Activated CD4-positive, alpha-beta T cell treated with anti-CD3 and anti-CD28 coated beads, Interleukin-2, Interleukin-4, amounts not matched to agents 100 ng/mL and 50 ng/mL, durations not matched to agents 16 hours and 8 hours (primary cell): ENCODE measurements around the gene YPEL3.

Source experiments
- DNase-seq: peaks from one replicate; pipeline ENCODE4 v3.0.0-alpha.2; 2020; ENCODE audit warnings: low spot score

Gene YPEL3

DNA sequence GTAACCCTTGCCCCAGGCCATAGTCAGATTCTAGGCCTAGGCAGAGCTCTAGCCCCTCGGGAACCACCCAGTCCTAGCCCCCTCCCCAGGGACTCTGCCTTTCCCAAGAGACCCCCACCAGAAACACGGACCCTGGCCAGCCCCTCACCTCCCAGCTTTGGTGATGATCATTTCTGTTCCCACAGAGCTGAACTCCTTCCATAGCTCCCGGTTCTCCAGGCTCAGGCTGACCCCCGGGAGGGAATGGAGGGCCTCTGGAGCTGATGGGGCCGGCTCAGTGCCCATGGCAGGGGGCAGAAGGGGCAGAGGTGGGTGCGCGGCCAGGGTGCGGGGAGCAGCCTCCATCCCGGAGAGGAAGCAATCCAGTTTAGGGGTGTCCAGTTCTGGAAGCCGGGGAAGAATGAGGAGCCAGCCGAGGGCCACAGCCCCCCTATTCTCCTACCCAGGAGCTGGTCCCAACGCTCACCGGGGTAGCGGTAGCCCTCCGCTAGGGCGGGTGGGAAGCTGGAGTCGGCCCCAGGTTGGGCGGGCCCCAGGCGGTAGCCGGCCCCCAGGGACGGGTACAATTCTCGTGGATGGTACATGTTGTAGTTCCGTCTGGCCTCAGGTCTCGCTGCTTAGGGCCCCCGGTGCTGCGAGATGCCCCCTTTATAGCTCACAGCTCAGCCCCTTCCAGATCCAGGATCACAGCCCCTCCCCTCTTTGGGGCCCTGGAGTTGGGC is 5.2 kb downstream of the YPEL3 start:
- no peak for DNase-seq

DNA sequence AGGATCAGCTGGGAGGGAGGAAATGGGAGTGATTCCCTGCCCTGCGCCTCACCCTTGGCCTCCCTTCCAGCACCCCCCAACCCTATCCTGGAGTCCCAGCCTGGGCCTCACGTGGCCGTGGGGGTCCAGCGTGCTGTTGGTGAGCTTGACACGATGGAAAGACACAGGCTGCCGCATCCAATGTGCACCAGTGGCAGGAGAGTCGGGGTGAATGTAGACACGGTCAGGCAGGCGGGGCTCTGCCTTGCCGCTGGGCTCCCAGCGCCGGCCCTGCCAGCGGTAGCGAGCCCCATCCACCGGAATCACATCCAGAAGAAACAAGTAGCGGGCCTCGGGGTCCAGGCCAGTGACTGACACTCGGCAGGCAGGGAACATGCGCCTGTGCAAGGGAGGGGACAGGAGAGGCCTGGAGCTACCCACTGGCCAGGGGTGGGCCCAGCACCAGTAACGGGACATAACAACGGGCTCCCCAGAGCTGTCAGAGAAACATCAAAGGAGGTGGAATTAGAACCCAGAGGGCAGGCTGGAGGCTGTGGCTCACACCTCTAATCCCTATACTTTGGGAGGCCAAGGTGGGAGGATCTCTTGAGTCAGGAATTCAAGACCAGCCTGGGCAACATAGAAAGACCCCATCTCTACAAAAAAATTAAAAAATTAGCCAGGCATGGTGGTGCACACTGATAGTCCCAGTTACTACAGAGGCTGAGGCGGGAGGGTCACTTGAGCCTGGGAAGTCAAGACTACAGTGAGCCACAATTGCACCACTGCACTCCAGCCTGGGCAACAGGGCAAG is 7.0 kb downstream of the YPEL3 start:
- no peak for DNase-seq

DNA sequence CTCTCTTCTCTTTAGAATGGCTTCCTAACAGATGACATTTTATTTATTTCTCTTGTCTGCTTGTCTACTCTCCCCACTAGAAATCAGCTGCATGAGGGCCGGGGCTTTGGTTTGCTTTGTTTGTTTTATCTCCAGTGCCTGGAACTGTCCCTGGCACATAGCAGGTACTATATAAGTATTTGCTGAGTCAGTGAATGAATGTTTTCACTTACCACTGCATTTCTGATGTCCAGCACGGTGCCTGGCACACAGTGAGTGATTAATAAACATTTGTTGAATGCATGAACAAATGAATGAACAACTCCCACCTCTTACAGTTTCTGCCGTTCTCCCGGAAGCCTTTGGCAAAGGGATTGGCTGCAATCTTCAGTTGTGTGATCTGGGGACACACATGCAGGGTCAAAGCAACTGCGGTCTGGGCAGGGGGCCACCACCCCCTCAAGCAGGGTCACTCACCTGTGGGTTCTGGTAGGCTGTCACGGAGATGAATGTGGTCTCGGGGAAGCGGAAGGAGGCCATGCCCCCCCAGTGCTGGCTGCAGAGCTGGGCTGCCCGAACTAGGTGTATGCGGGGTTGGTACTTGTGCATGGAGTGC is 7.7 kb downstream of the YPEL3 start:
- no peak for DNase-seq

DNA sequence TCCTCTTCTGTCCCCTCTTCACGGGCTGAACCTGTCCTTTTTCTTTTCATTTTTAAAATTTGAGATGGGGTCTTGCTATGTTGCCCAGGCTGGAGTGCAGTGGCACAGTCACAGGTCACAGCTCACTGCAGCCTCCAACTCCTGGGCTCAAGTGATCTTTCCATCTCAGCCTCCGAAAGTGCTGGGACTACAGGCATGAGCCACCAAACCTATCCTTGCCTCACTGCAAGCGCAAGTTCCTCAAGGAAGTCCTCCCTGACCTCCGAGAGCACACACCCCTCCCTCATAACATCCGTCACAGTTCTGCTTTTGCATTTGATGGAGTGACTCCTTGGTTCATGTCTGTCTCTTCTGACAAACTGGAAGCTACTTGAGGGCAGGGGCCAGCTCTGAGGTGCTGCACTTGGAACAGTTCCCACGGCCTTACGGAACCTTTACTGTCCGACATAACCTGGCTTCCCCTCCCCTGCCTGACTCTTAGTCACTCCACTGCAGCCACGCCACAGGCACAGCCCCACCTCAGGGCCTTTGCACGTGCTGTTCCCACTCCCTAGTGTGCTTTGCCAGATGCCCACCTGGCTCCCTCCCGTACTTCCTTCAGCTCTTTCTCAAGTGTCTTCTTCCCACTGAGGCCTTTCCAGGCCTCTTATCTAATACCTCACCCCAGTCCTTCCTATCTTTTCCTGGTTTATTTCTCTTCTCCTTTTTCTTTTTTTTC is 8.7 kb downstream of the YPEL3 start:
- no peak for DNase-seq

DNA sequence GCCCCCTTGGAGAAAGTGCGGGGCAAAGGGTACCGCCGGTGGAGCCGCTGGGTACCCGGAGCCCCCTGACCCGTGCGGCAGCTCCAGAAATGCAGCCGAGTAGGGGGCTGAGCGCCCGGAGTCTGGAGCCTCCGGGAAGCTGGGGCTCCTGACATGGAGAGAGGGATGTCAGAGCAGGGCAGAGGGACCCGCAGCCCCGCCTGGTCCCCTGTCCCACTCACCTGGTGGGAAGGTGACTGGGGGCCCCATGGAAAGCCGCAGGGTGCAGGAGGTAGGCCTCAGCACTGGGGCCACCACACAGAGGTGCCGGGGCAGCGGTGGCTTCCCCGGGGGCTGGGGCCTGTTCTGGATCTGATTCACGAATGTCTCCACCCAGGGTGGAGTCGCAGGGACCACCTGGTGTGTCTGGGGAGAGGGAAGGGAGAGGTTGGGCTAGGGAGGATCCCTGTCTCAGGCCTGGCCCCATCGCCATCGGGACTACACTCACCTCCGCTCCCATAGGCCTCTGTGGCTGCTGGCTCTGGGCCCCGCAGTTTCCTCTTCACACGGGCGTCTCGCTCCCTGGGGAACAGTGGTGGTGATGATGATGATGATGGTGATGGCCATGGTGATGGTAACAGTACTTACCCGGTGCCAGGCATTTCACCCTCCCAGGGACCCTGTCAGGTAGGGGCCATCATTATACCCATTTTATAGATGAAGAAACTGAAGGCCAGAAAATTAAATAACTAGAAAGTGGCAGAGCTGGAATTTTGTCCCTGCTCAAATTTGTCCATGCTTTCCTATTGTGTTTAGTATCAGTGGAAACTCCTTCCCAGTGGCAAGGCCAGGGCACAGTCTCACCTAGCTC is 9.5 kb downstream of the YPEL3 start:
- no peak for DNase-seq

DNA sequence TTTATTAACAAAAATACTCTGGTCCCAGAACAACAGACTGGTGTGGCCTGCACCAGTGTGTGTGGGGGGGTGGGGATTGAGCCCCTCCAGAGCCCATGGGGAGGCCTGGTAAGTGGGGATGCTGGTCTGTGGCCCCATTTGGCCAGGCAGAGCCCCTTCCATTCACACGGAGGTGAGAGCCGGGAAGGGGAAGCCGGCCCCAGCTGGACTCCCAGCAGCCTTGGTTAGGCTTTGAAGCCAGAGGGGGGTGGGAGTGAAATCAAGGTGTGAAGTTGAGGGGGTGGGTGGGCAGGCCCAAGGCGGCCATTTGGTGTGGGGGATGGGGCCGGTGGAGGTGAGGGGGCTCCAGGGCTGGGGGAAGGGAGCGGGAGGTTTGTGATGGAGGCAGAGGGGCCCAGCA is 10.2 kb downstream of the YPEL3 start:
- no peak for DNase-seq

DNA sequence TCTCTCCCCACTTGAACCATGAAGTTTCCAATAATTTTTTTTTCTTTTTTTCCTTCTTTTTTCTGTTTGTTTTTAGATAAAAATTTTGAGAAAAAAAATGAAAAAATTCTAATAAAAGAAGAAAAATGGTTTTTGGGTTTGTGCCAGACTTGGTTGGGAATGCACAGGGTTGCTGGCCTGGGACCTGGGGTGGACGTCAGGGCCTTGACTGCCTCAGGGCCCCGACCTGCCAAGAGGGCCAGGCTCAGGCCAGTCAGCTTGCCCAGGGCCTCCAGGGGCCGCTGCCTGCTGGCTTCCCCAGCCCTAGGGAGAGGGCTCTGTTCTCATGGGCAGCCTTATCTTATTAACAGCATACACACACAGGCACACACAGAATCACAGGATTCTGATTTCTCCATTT is 10.8 kb downstream of the YPEL3 start:
- DNase-seq, result no peak

DNA sequence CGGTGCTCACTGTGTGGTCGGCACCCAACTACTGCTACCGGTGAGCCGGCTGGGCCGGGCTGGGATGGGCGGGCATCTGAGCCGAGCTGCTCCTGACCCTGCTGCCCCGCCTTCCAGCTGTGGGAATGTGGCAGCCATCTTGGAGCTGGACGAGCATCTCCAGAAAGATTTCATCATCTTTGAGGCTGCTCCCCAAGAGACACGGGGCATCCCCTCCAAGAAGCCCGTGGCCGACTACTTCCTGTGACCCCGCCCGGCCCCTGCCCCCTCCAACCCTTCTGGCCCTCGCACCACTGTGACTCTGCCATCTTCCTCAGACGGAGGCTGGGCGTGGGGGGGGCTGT is 11.2 kb downstream of the YPEL3 start:
- no peak for DNase-seq

DNA sequence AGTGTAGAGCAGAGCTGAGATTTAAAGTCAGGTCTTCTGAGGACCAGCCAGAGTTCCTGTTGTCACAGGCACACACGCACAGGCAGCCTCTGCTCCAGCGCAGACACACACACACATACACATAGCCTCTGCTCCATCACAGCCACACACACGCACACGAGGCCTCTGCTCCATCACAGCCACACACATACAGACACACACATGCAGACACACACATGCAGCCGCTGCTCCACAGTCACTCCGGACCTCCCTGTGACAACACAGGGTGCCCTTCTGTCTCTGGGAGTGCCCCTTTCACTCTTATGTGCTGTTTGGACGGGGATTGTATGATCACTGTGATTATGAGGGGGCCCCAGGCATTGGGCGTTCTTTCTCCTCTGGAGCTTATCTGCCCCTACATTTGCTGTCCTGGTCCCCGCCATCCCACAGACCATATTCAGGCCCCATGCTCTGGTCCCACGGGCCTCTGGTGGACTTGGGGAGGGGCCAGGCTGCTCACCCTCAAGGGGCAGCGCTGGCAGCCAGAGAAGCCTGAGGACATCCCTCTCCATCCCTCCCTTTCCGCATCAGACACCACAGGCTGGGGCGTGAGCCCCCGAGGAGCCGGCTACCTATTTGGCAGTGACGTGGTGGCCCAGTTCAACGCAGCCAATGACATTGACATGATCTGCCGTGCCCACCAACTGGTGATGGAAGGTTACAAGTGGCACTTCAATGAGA is 11.8 kb downstream of the YPEL3 start:
- no peak for DNase-seq

DNA sequence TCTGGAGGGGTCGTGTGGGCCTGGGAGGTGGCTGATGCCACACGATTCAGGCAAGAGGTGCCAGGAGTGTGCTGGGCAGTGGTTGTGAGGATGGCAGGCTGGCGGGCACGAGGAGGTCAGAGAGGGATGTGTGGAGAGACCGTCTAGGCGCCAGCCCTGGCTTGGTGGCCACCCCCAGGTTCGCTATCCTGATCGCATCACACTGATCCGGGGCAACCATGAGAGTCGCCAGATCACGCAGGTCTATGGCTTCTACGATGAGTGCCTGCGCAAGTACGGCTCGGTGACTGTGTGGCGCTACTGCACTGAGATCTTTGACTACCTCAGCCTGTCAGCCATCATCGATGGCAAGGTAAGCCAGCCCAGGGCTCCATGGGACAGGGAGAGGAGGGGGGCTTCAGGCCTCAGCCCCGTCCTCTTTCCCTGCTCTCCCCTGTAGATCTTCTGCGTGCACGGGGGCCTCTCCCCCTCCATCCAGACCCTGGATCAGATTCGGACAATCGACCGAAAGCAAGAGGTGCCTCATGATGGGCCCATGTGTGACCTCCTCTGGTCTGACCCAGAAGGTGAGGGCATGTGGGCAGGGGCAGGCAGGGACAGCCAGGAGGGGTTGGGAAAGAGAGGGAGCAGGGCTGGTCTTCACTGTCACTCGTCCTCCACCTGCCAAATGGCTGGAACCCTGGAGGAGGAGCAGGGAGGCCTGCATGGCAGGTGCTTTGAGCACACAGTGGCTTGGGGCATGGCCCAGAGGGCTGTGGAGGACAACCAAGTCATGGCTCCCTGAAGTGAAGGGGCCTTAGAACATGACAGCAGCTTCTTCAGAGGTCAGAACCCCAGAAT is 12.6 kb downstream of the YPEL3 start:
- DNase-seq, result no peak

DNA sequence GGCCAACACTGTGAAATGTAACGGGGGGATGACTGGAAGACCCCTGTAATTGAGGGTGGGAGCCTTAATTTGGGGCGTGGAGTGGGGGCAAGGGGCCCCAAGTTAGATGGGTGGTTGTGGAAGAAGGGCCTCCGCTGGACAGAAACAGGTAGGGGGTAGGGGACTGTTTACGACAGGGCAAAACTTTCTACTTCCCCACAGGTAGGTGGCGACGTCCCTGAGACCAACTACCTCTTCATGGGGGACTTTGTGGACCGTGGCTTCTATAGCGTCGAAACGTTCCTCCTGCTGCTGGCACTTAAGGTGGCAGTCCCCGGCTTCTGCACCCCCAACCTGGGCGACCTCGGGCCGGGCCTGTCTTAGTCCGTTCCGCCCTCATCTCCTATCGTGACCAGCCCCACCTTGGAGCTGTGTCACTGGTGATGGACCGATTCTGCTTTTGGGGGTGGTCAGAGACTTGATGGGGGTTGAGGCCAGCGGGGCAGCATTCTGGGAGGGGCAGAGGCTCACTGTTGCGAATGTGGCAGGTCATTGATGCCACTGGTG is 13.4 kb downstream of the YPEL3 start:
- DNase-seq, result no peak

DNA sequence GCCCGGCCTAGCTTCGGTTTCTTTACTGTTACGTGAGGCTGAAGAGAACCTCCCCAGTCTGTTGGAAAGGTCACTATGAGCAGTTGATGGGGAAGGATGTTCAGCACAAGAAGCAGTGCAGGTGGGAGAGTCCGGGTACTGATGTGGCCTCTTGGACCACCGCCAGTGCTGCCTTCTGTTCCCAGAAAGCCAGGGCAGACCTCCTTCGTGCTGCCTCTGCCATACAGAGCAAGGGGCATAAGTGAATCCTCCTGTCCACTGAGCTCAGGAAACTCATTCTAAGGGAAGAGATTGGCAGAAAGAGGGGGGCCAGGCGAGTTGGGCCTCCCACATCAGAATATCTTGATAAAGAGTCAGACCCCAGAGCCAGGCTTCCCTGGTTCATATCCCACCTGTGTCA is 16.5 kb downstream of the YPEL3 start:
- no peak for DNase-seq

DNA sequence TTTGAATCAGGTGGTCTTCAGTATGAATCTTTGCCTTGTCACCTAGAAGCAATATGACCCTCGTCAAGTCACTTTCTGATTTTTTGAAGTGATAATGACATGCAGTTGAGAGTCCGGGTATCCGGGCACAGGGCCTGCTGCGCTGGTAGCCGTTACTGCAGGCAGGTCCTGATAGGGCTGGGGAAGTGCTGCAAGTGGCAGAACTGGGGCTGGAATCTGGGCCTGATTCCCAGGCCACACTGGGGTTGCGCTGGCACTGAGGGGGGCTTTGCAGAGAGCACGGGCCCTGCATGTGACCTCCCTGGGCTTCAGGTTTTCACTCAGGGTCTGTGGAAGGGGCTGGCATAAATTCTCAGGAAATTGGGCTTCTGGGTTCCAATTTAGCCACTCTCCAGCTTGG is 17.3 kb downstream of the YPEL3 start:
- no peak for DNase-seq

DNA sequence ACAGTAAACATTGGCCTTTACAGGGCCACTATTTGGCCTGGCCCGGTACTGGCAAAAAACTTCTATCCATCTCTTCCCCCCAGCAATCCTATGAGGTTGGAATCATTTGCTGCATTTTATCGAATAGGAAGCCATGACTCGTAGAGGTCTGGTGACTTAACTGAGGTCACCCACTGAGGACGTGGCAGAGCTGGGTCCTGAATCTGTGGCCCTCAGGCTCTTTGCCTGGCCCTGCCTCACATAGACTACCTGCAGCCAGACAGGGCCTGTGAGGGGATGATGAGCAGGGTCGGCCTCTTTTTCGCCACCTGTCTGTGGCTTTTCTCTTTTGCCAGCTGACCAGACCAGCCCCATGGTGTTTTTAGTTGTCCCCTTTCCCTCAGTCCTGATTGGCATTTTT is 18.4 kb downstream of the YPEL3 start:
- DNase-seq, result no peak

DNA sequence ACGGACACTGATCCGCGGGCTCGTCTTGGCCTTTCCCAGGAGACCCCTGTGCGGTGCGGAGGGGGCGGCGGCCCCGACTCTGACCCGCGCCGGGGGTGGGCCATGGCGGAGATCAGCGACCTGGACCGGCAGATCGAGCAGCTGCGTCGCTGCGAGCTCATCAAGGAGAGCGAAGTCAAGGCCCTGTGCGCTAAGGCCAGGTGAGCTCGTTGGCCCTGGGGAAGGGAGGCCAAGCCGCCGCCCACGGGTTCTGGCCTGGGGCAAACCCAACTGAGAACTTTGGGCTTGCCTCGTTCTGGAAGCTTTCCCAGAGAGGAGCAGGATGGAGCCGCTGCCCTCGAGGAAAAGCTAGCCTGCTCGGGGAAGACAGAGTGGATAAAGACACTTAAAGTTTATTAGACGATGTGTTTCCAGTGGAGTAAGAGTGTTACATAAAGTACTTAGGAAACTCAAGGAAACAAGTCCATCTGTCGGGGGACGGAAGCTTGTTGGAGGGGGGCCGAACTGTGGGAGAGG is 19.7 kb downstream of the YPEL3 start:
- no peak for DNase-seq

DNA sequence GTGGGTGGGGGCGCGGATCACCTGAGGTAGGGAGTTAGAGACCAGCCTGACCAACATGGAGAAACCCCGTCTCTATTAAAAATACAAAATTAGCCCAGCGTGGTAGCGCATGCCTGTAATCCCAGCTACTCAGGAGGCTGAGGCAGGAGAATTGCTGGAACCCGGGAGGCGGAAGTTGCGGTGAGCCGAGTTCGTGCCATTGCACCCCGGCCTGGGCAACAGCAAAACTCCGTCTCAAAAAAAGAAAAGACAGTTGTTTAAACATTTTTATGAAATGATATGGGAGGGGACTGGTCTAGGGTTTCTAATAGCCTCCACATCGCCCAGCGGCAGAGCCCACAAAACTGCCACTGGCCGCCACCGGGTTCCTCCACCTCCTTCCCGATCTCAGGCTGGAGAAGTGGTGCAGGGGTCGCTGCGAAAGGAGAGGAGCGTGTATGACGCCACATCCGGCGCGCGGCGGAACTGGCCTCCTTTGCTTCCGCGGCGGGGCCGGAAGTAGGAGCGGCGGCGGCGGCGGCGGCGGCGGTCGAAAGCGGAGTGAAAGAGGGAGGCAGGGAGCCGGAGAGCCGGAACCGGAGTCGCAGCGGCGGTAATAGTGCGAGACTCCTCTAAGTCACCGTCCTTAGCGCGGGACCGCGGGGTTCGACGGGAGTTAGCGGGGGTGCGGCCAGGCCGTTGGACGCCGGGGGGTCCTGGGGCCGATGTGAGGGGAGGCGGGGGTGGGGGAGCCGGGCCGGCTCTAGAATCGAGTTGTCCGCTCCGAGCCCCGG is 20.3 kb downstream of the YPEL3 start, which contains the start of gene PPP4C:
Gene PPP4C, plus strand, starts transcription at position 492 of the 773 bp plus-strand sequence. CDS start 384 bp downstream, outside the sequence.
- peak; percentile 89 for DNase-seq

DNA sequence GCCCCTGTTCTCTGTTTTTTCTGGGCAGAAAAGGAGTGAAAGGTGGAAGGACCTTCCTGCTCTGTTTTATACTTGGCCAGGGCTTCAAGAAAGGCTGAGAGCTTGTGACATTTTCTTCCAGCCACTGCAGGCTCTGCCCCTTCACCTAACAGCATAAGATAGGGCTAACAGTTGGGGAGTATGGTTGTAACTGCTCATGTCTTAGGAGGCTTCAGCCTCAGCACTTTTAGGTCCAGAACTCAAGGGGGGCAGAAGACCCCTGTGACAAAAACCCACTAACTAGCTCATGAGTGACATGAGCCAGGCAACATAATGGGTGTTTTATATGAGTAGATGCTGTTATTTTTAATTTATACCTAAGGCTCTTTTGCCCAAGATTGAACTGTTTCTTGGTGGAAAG is 25.5 kb downstream of the YPEL3 start:
- no peak for DNase-seq

DNA sequence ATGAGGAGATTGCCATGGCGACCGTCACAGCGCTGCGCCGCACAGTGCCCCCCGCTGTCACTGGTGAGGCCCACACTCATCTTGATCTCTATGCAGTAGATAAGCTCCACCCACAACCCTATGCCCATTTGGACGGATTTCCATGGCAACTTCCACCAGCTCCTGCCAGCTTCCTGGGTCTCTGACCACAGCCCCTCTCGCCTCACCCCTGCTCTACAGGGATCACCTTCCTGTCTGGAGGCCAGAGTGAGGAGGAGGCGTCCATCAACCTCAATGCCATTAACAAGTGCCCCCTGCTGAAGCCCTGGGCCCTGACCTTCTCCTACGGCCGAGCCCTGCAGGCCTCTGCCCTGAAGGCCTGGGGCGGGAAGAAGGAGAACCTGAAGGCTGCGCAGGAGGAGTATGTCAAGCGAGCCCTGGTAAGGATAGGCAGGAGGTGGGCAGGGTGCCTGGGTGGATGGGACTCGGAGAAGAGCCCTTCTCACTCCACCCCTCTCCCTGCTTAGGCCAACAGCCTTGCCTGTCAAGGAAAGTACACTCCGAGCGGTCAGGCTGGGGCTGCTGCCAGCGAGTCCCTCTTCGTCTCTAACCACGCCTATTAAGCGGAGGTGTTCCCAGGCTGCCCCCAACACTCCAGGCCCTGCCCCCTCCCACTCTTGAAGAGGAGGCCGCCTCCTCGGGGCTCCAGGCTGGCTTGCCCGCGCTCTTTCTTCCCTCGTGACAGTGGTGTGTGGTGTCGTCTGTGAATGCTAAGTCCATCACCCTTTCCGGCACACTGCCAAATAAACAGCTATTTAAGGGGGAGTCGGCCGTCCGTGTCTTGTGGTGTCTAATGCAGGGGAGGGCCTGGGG is 26.2 kb downstream of the YPEL3 start:
- no peak for DNase-seq
